HG02884 (cell line): ENCODE measurements around the gene UBR4.
"Not testable (repeated sequence)": the region's sequence is repeated elsewhere in the genome, so short reads cannot be mapped to it uniquely, and the experiment has no call there.

Experiments
- ATAC-seq: cut with Tn5 transposase; IDR thresholded peaks from one replicate; pipeline ENCODE4 v1.9.1; 2021; ENCODE audit warnings: mild to moderate bottlenecking, moderate library complexity; ENCODE audit not compliant: unreplicated experiment

The UBR4 gene

DNA sequence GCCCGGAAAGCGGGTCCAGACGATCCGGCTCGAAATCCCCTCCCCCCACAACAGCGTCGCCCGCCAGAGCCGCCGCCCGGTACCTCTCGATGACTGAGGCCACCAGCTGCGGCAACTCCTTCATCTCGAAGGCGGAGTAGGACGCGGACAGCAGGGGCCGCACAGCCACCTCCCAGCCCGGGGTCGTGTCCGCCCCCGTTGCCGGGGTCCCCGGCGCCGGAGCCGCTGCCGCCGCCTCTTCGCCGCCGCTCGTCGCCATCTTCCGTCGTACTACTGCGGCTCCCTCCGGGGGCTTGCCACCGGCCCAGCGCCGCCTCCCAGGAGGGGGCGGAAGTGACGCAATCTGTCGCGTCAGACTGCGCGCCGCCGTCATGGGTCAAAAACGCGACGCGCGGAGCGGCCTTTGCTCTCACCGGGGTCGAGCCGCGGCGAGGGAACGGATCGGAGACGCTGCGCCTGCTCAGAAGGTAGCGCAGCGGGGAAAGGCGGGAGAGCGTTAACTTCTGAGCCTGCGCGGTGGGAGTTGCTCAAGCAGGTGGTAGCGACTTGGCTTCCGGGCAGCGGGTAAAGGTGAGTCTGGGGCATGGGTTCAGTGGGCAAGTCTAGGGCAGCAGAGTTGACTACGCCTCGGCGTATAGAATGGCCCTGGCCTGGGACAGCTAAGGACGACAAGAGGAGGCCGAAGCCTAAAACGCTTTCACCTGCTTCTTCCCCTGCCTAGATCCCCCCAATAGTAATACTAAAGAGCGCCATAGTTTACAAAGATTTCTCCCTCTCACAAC, at the start of gene UBR4:
Gene UBR4 (minus strand): TSS at position 277 of the 782 bp plus-strand sequence. CDS start 18 bp downstream, at position 259.
- ATAC-seq = peak; percentile 75

DNA sequence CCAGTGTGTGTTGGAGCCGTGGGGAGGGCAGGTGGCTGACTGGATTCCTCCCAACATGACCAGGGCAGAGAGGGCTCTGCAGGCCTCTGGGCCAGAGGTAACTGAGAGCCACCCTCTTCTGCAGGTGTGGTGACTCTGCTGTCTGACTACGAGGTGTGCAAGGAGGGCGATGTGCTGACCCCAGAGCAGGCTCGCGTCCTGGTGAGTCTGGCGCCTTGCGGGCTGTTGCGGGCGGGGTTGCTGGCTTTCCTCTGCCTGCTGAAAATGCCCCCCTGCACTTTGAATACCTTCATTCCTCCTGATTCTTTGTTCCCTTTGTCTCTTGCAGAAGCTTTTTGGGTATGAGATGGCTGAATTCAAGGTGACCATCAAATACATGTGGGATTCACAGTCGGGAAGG, 48.3 kb upstream of the UBR4 start:
- ATAC-seq = no peak

DNA sequence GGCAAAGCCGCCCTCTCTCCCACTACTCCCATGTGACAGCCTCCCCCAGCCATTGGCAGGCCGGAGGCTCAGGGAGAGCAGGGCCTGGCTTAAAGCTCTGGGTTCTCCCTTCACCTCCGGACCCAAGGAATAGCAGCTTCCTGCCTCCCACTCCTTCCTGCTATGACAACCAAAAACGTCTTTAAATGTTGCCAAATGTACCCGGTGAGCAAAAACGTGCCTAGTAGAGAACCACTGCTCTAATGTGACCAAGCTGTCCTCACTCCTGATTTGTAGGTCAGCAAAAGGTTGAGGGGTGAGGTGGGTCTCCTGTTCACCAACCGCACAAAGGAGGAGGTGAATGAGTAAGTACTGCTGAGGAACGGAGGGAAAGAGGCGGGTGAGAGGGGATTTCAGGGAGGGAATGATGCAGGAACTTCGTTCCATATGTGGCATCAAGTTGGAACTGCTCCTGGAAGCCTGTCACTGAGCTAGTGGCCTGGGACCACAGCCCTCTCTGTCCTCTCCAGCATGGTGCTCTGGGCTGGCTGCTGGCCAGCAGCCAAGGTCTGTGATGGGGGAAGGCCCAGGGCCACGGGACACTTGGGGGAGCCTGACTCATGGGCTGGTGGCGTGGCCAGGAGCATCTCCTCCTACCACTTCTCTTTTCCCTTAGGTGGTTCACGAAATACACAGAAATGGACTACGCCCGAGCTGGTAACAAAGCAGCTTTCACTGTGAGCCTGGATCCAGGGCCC, 47.3 kb upstream of the UBR4 start:
- no peak for ATAC-seq

DNA sequence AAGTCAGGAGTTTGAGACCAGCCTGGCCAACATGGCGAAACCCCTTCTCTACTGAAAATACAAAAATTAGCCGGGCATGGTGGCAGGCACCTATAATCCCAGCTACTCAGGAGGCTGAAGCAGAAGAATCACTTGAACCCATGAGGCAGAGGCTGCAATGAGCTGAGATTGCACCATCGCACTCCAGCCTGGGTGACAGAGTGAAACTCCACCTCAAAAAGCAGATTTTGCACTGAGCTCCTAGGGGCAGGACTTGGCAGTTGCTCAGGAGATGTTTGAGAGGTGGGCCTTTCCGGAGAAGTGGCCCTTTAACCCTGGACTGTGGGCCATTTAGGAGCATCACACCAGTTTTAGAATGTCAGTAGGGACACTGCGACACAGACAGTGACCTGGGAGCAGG, 46.2 kb upstream of the UBR4 start:
- not testable (repeated sequence) for ATAC-seq

DNA sequence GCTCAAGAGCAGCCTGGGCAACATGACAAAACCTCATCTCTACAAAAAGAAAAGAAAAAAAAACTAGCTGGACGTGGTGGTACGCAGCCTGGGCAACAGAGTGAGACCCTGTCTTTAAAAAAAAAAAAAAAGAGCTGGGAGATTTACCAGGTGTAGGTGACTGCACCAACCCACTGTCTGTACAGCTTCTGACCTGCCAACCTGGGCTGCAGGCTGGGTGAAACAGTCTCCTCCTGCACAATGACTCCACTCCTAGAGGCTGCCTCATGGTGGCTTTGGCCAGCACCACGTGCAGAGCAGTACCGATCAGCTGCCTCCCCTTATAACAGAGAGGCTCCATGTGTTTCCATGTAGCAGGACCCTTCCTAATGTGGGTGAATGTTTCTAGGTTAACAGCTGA, 45.2 kb upstream of the UBR4 start:
- no peak for ATAC-seq

DNA sequence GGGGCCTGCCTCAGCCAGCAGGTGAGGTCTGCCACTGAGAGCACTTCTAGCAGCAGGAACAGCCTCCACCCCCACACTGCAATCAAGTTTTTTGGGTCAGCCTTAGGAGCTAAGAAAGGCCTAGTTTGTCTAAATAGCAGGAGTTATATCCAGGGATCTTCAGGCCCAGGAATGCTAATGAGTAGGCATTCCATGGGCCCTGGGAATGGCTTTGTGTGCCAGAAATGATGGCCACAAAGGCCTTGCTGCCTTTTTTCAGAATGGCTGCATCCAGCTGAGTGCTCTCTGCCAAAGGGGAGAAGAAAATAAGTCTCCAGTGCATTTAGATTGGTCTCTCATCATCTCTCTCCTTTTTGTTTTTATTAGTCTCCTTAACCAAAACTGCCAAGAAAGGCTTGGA, 44.4 kb upstream of the UBR4 start:
- ATAC-seq = no peak

DNA sequence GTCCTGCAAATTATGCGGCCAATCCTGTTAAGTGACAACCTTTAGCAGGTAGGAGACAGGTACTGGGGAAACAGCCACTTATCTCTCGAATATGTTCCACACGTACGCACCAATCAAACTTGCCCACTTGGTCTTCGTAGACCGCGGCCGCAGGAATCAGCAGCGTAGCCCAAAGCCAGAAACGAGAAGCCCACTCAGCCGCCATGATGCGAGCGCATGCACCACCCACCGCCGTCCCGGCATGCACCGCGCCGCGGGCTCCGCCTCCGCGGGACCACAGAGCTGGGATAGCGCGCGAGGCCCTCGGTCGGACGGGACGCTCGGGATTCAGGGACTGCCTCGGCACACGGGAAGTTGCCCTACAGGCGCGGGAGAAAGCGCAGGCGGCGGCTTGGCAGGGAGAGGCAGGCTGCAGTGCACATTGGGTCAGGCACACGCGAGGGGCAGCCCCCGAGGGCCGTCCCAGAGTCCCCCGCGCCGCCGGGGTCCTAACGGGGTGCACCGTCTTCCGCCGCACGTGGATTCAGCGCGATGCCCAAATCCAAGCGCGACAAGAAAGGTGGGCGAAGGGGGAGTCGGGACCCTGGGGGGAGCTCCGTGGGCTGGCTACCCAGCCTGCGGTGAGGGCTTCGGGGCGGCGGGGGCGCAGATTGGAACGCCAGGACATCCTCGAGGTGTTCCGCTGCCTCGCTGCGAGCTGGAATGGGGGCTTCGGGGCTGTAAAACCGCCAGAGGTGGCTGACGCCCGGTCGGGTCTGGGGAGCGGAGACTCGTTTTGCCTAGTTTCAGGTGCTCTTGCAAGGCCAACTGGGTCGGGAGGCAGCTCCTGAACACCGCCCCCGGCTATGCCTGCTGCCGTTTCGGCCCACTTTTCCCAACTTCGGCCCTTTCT, 41.5 kb upstream of the UBR4 start, which contains the start of the genes EMC1 and MRTO4:
Gene EMC1 (minus strand): TSS at position 220 of the 892 bp plus-strand sequence. CDS start 15 bp downstream, at position 205.
Gene MRTO4 (plus strand): TSS at position 501 of the 892 bp plus-strand sequence. CDS start 31 bp downstream, at position 532.
- ATAC-seq = peak; percentile 73

DNA sequence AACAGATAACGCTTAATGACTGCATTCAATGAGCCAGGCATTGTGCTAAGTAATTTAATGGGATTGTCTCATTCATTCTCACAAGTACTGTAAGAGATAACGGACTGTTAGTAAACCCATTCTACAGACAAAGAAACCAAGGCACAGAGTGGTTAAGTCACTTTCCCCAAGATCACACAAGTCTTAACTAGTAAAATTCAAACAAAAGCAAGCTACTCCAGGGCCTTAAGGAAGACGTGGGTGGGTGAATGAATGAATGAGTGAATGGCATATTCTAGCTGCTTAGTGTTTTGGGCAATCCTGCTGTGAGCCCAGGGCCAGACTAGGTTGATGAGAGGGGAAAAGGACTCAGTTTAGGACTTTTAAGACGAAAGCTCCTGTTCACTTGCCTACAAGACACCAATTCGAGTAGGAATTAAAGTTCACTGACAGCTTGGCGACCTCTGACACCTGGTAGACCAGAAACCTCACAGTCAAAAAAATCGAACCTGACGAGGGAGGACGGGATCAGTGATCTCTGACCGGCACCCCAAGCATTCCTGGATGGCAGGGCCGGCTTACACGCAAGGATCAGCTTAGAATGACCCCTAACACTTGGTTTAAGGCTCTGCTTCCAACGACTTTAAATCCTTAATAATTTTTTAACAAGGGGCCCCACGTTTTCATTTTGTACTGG, 40.7 kb upstream of the UBR4 start:
- ATAC-seq = no peak

DNA sequence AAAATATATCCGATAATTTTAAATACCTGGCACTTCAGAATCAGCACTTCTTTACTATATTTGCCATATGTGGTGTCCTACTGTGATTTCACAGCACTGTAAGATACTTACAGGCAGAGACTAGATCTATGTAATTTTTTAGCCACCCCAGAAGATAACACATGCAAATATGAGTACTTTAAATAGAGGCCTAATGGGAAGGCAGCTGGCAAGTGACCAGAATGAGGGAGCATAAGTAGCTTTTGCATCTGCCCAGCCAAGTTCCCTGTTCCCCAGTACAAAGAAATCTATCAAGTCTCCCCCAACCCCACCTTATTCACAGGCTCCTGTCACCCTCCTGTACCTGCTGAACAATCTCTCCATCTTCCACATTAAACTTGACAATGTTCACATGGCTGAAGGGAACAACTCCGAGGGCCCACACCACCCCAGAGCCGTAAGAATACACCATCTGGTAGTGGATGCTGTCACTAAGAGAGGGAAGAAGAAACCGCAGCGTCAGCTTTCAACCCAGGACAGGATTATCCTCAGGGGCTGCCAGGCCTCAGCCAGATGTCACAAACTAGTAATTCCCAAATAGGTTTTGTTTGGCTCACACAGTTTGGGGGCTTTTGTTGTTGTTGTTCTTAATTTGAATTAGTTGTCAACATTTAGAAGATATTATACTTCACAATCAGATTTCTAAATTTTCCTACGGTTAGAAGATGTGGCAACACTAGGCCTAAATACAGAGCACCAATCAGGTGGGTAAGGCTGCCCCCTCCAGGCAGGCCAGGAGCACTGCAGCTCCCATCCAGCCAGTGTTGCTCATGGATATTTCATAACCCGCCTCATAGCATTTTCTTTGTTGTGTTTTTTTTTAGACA, 30.8 kb upstream of the UBR4 start:
- ATAC-seq = no peak

DNA sequence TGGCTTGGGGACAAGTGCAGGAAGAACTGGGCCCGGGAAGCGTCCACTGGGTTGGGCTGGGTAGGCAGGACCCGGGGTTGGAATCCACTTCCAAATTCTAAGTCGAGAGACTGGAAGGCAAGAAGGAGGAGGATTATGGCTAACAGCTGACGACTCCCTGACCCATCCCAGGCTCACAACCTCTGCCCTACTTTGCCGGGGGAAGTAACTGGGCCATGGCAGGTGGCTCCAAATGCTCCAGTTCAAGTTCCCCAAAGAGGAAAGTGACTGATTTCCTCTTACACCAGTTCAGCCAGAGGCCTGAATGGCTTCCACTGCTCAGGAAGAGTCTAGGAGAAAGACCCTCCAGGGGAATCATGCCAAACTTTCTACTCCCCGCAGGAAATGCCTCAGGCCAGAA, 29.8 kb upstream of the UBR4 start:
- no peak for ATAC-seq

DNA sequence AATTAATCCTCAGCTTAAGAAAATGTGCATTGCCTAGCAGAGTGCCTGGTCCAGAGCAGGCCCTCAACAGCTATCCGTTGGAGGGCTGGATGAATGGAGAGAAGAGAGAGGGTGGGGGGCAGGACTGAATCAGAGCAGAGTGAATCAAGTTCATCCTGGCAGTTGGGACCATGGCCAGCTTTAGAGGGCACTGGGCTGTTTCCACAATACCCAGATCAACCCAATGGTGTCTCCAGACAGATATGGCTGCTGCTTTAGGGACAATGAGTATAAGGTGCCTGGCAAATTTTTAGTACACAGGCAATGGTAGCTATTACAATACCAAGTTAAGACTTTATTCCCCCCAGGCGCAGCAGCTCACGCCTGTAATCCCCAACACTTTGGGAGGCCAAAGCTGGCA, 24.2 kb upstream of the UBR4 start:
- no peak for ATAC-seq

DNA sequence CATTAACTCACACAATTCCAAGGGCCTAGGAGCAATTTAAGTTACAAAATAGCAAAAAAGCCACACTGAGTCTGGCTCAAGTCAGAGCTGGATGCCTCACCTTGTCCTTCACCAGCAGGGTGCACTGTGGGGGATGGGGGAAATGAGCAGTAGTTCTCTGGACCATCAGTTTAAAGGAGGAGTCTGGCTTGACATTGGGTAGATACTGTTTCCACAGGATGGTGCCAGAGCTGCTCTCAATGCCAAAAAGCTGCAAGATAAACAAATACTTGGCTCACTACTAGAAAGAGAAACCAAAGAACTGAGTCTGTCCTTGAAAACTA, 22.4 kb upstream of the UBR4 start:
- no peak for ATAC-seq

DNA sequence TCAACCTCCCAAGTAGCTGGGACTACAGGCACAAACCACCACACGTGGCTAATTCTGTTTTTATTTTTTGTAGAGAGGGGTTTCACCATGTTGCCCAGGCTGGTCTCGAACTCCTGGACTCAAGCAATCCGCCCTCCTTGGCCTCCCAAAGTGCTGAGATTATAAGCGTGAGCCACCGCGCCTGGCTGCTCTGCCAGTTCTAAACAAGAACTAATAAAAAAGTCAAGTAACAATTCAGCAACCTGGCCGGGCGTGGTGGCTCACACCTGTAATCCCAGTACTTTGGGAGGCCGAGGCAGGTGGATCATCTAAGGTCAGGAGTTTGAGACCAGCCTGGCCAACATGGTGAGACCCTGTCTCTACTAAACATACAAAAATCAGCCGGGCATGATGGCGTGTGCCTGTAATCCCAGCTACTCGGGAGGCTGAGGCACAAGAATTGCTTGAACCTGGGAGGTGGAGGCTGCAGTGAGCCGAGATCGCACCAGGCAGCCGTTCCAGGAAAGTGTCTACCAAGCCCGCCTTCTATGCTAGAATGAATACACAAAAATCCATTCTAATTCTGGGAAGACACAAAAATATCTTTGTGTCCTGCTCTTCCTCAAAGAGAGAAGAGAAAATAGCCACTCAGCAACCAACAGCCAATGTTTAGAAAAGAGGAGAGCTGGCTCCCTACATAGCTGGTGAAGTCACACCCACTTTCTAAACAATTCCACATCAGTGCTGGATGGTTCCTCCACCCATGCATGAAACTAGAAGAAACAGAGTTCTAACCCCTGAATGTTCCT, 21.9 kb upstream of the UBR4 start:
- ATAC-seq = not testable (repeated sequence)

DNA sequence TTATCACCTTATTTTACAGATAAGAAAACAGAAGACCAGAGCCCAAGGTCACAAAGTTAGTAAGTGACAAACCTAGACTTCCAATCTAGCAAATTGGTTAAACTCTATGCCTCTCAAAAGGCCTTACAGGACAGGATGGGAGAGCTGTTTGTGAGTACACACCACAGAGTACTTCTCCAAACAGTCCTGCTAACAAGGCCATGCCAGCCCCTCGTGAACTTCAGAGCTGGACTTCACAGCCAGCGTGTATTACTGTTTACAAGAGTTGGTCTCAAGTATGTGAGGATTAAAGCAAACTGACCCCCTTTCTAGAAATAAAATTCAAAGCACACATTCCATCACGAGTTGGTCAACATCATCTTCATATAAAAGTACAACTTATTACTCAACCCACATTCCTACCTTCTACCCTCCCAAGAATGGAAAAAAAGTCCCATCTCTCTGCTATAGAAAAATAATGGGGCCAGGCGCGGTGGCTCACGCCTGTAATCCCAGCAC, 19.8 kb upstream of the UBR4 start:
- ATAC-seq = no peak

DNA sequence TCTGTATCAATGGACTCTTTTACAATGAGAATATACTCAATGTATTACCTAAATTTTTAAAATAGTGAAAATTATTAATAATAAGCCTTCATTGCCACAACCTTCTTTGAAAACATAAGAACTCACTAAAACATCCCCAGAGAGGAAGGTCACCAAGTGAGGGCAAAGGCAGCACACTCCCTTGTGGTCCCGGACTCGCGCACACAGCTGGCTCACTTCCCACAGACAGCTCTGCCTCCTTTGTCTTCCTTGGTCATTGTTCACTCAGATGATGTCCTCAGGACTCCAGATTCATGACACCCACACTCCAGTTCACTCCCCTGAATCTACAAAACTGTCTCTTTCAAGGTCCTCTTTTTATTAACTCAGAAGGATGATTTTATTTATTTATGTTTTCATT, 19.2 kb upstream of the UBR4 start:
- ATAC-seq = no peak

DNA sequence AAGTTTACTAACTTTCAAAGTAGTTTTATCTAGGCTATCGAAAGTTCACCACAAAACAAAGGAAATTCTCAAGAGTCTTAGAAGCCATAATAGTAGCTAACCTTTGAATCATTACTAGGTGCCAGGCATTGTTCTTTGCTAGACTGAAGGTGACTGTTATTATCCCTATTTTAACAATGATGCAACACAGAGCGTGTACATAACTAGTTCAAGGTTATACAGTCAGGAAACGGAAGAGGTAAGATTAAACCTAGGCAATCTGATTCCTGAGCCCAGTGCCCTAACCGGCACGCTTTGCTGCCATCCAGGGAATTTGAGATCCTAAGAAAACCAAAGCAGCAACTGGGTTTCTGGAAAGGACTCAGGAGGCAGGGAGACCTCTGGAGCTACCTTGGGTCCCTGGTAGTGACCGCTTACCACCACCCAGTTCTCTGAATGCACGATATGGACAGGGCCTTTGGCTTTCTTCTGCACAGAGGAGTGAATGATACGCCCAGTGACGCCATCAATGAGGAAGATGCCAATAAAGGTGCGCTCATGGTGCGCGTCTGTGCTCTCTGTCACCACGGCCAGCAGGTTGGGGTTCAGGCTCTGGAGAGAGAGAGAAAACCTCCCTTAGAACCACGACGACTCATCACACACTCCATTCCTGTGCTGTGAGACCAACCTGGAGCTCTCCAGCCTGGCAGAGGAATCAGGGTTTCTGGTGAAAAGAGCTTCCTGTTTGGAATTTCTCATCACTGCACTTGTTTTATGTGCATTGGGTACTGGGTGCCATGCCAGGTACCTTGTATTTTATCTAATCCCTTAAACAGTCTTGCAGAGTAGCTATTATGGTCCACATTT, 13.1 kb upstream of the UBR4 start:
- ATAC-seq = no peak

DNA sequence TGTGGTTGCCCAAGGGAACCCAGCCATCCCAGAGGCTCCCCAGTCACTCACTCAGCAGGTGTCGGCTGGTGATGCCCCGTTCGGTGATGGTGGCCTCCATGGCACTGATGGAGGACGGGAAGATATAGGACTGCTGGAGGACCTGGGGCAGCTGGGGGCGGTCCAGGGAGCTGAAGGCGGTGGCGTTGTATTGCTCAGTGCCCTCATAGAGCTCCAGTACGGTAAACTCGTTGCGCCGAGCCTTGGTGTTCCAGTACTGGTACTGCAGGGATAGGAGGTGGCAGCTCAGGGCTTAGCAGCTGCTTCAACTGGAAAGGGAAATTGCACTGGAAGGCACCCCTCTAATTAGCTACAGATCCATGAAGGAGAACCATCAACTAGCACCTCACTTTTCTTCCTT, 12.5 kb upstream of the UBR4 start:
- ATAC-seq = no peak

DNA sequence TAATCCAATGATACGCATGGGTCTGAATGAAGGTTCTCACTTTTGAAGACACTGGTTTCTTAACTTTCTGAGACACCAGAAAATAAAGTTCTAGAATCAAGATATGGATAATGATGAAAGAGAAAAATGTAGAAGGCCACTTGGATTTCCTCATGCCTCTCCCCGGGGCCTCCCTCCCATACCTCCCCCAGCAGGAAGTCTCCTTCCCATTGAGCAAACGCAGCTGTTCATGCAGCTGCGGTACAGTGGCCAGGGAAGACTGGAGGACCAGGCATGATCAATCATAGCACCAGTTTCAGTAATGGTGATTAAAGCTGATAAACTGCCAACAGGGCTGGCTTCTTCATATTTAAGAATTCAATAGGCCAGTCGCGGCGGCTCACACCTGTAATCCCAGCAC, 10.9 kb upstream of the UBR4 start:
- no peak for ATAC-seq
